GM21447 (cell line): Measurements from ENCODE around the gene TNFRSF21.

Experiments
- ATAC-seq: cut with Tn5 transposase; IDR thresholded peaks from one replicate; pipeline ENCODE4 v1.9.1; 2021; ENCODE audit not compliant: unreplicated experiment

Gene TNFRSF21

GRCh38 chr6:47181681-47182080 lies 128.0 kb downstream of the TNFRSF21 start:
- no peak for ATAC-seq
